SK-N-SH (cell line): Measurements from ENCODE around the gene CCNK.

ENCODE experiments used
- NRF1 ChIP-seq: IDR thresholded peaks from 2 replicates; pipeline ENCODE4 v1.6.1; 2012; ENCODE audit warnings: low read depth, mild to moderate bottlenecking, low read length
- PBX3 ChIP-seq: IDR thresholded peaks from 2 replicates; pipeline ENCODE4; 2012

- TF ChIP-seq NRF1, result no peak
- TF ChIP-seq PBX3, result no peak
Measured at GRCh38 chr14:99508896-99509629, 27.9 kb downstream of the CCNK start.
